Measurements from ENCODE around the gene DIAPH3.
"Not testable (repeated sequence)": the region's sequence is repeated elsewhere in the genome, so short reads cannot be mapped to it uniquely, and the experiment has no call there.

Gene DIAPH3

DNA sequence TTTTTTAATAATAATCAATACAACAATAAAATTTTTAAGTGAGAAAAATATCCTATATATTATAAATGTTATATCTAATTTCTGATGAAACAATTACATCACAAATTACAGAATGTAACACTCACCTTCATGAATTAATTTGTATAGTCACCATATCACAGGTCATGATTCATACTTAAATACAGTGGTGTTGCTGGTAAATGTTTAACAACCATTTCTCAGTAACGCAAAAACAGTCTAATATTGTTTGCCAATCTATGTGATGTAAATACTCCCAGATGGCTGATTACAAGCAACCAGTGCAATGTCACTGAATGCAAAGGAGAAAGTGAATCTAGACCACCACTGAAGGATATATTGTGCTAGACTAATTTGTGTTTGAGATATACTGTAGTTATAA lies 97.5 kb downstream of the DIAPH3 start:
- H3K36me3 ChIP-seq (ENCODE audit: insufficient read depth, low read length) = no peaks in the 10 kb centered on the region
- H2AFZ ChIP-seq (ENCODE audit: low read depth, low read length) = no peak overlapping the region
- no peaks in the 10 kb centered on the region for H3K27me3 ChIP-seq (ENCODE audit: insufficient read depth, low read length)
- no peak overlapping the region for H3K4me3 ChIP-seq (ENCODE audit: low read length)
- peaks cover 2% of the 10 kb centered on the region for H3K9me3 ChIP-seq (ENCODE audit: low read length)
- H3K4me1 ChIP-seq (ENCODE audit: insufficient read depth, low read length) = no peaks in the 10 kb centered on the region

DNA sequence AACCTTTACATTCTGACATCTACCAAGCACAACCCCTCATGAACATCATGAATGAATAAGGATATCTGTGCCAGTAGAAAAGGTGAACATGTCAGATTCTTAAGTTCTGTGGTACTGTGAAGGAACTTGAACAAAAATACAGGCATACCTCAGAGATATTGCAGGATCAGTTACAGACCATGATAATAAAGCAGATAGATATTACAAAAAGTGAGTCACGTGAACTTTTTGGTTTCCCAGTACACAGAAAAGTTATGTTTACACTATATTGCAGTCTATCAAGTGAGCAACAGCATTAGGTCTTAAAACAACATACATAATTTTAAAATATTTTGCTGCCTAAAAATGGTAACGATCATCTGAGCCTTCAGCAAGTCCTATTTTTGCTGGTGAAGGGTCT lies 101.2 kb downstream of the DIAPH3 start:
- no peaks in the 10 kb centered on the region for H3K4me1 ChIP-seq (ENCODE audit: insufficient read depth, low read length)
- H3K4me3 ChIP-seq (ENCODE audit: low read length) = no peak overlapping the region
- no peak overlapping the region for H2AFZ ChIP-seq (ENCODE audit: low read depth, low read length)
- peaks cover 6% of the 10 kb centered on the region for H3K9me3 ChIP-seq (ENCODE audit: low read length)
- no peaks in the 10 kb centered on the region for H3K27me3 ChIP-seq (ENCODE audit: insufficient read depth, low read length)
- no peaks in the 10 kb centered on the region for H3K36me3 ChIP-seq (ENCODE audit: insufficient read depth, low read length)

DNA sequence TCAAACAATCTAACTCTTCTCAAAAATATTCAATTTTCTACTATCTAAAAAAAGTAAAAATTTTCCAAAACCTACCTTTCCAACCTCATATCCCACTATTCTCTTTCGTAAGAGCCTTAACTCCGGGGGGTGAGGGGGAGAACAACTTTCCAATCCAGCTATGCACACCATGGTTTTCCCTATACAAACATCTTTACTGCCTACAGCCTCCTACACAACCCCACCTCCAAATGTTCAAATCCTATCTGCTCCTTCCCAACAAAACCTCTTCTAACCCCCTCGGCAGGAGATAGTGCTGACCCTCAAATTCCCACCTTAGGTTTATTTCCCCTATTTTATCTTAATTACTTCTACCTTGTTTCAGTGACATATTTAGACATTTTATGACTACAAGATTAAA lies 102.0 kb downstream of the DIAPH3 start:
- H3K9me3 ChIP-seq (ENCODE audit: low read length) = peaks cover 8% of the 10 kb centered on the region
- no peaks in the 10 kb centered on the region for H3K36me3 ChIP-seq (ENCODE audit: insufficient read depth, low read length)
- H3K4me3 ChIP-seq (ENCODE audit: low read length) = no peak overlapping the region
- no peak overlapping the region for H2AFZ ChIP-seq (ENCODE audit: low read depth, low read length)
- no peaks in the 10 kb centered on the region for H3K4me1 ChIP-seq (ENCODE audit: insufficient read depth, low read length)
- H3K27me3 ChIP-seq (ENCODE audit: insufficient read depth, low read length) = no peaks in the 10 kb centered on the region

DNA sequence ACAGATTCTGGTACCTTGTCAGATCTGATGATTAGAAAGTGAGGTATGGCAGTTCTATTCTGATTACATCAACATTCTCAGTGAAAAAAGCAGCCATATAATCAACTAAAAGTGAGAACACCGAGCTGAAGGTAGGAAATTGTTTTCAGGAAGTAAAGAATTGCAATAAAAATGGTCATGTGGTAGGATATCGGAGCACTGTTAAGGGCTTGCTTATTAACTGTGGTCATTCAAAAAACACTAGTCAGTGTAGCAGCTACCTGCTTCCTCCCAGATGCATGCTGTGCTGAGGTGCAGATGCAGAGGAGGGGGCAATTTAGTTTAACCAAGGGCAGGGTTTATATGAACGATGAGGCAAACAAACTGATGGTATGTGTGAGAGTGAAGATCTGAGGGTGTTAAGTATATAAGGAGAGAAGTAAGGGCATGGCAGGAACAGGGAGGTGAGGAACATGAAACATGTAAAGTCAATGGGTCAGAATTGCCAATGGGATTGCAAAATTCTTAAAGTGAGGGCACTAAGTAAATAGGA lies 111.9 kb downstream of the DIAPH3 start:
- Histone ChIP-seq H3K36me3 (ENCODE audit: insufficient read depth, low read length) (no peaks in the 10 kb centered on the region), H3K4me1 (ENCODE audit: insufficient read depth, low read length) (no peaks in the 10 kb centered on the region), H2AFZ (ENCODE audit: low read depth, low read length) (no peak overlapping the region), H3K27me3 (ENCODE audit: insufficient read depth, low read length) (no peaks in the 10 kb centered on the region), H3K4me3 (ENCODE audit: low read length) (no peak overlapping the region), H3K9me3 (ENCODE audit: low read length) (no peaks in the 10 kb centered on the region)

DNA sequence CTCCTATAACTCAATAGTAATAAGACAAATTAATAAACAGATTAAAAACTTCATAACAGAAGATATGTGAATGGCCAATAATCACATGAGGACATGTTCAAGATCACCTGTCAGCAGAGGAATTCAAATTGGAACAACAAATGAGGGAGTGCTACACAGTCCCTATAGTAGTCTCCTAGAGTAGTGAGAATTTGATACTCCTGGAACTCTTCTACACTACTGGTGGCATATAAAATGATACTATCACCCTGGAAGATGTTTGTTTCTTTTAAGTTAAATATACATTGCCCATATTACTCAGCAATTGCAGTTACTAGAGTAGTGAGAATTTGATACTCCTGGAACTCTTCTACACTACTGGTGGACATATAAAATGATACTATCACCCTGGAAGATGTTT lies 115.4 kb downstream of the DIAPH3 start:
- H3K27me3 ChIP-seq (ENCODE audit: insufficient read depth, low read length); H3K4me1 ChIP-seq (ENCODE audit: insufficient read depth, low read length); H2AFZ ChIP-seq (ENCODE audit: low read depth, low read length); H3K4me3 ChIP-seq (ENCODE audit: low read length); H3K9me3 ChIP-seq (ENCODE audit: low read length); H3K36me3 ChIP-seq (ENCODE audit: insufficient read depth, low read length): not testable (repeated sequence)

DNA sequence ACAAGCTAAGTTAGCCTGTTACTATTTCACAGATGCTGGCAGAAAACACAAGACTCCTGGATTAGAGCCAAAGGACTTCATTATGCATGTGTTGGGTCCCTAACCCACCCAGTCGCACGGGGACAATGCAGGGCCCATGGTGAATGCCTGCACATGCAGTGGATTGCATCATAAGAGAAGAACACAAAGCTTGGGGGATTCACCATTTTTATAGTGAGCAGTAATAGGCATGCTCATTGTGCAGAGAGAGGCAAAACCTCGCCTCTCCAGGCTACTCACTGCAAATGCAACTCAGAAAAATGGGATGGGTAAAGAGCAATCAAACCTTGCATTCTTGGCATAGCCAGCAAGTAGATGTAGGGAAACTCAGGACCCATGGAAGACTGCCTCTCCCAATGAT lies 115.8 kb downstream of the DIAPH3 start:
- Histone ChIP-seq H3K36me3 (ENCODE audit: insufficient read depth, low read length) (no peaks in the 10 kb centered on the region), H3K4me1 (ENCODE audit: insufficient read depth, low read length) (no peaks in the 10 kb centered on the region), H3K4me3 (ENCODE audit: low read length) (no peak overlapping the region), H3K9me3 (ENCODE audit: low read length) (no peaks in the 10 kb centered on the region), H2AFZ (ENCODE audit: low read depth, low read length) (no peak overlapping the region), H3K27me3 (ENCODE audit: insufficient read depth, low read length) (no peaks in the 10 kb centered on the region)

DNA sequence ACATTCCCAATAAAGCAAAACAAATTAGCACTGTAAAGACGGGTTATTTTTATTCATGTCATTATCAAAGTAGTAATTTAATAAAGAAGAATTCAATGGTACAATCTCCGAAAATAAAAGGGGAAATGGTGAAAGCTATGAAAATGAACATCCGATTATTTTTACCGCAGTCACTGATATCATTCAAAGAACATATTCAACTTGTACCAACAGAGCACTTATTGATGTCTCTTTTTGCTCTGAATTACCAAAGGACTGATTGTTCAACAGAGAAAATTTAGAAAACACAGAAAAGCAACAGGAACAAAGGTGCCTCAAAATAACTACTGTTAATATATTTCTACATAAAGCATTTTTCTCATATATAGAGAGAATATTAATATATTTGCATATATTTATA lies 119.4 kb downstream of the DIAPH3 start:
- no peaks in the 10 kb centered on the region for H3K4me1 ChIP-seq (ENCODE audit: insufficient read depth, low read length)
- H2AFZ ChIP-seq (ENCODE audit: low read depth, low read length) = no peak overlapping the region
- H3K4me3 ChIP-seq (ENCODE audit: low read length) = no peak overlapping the region
- H3K27me3 ChIP-seq (ENCODE audit: insufficient read depth, low read length) = no peaks in the 10 kb centered on the region
- H3K36me3 ChIP-seq (ENCODE audit: insufficient read depth, low read length) = peaks cover 2% of the 10 kb centered on the region
- no peaks in the 10 kb centered on the region for H3K9me3 ChIP-seq (ENCODE audit: low read length)

DNA sequence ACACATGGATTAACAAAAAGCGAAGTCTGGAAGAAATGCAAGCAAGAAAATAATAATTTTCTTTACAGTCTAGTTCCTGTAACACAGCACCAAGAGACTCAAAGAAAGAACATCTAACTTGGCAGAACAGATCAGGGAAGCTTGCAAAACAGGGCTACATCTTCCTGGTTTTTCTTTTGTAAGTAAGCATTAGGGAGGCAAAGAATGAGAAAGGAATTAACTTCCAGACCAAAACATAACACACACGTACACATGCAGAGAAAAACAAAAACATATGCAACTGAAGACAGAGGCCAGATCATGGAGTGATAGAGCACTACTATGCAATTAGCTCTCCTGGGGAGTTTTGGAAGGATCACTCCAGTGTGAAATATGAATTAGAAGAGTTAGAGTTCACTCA lies 120.5 kb downstream of the DIAPH3 start:
- peaks cover 2% of the 10 kb centered on the region for H3K36me3 ChIP-seq (ENCODE audit: insufficient read depth, low read length)
- H3K9me3 ChIP-seq (ENCODE audit: low read length) = no peaks in the 10 kb centered on the region
- no peak overlapping the region for H2AFZ ChIP-seq (ENCODE audit: low read depth, low read length)
- no peaks in the 10 kb centered on the region for H3K4me1 ChIP-seq (ENCODE audit: insufficient read depth, low read length)
- no peaks in the 10 kb centered on the region for H3K27me3 ChIP-seq (ENCODE audit: insufficient read depth, low read length)
- H3K4me3 ChIP-seq (ENCODE audit: low read length) = no peak overlapping the region

DNA sequence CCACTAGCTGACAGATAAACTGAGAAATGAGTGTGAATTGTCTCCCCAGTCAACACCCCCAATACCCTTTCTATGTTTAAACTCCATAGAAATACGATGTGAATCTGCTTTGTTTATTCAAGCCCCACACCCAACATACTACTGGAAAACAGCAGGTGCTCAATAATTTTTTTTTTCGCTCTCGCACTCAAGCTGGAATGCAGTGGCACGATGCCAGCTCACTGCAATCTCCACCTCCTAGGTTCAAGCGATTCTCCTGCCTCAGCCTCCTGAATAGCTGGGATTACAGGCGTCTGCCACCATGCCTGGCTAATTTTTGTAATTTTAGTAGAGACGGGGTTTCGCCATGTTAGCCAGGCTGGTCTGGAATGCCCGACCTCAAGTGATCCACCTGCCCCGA lies 123.1 kb downstream of the DIAPH3 start:
- not testable (repeated sequence) for H3K4me1 ChIP-seq (ENCODE audit: insufficient read depth, low read length); H3K27me3 ChIP-seq (ENCODE audit: insufficient read depth, low read length); H3K9me3 ChIP-seq (ENCODE audit: low read length); H3K4me3 ChIP-seq (ENCODE audit: low read length); H3K36me3 ChIP-seq (ENCODE audit: insufficient read depth, low read length); H2AFZ ChIP-seq (ENCODE audit: low read depth, low read length)

DNA sequence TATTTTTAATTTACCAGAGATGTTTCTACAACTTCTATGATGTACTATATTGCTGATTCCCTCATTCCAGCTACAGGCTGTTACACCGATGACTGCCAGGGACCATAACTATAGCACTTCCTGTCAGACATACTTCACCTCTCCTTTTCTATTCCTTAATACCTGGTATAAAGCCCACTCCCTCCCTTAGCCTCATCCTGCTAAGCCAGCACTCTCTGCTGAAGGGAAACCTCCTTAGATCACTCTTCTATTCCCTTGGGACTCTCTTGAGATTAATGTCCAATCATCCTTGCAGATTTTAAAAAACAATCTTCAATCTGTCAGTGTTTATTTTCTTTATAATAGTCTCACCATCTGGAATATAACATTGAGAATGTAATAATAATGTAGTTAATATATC lies 127.9 kb downstream of the DIAPH3 start:
- no peaks in the 10 kb centered on the region for H3K36me3 ChIP-seq (ENCODE audit: insufficient read depth, low read length)
- H2AFZ ChIP-seq (ENCODE audit: low read depth, low read length) = no peak overlapping the region

DNA sequence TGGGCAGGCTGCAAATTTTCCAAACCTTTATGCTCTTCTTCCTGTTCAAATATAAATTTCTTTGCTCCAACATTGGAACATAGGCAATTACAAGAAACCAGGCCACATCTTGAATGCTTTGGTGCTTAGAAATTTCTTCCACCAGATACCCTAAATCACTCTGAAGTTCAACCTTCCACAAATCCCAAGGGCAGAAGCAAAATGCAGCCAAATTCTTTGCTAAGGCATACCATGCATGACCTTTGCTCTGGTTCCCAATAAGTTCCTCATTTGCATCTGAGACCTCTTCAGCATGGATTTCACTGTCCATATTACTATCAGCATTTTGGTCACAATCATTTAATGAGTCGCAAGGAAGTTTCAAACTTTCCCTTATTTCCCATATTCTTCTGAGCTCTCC lies 130.9 kb downstream of the DIAPH3 start:
- Histone ChIP-seq H3K4me1 (ENCODE audit: insufficient read depth, low read length) (no peaks in the 10 kb centered on the region), H3K4me3 (ENCODE audit: low read length) (no peak overlapping the region), H2AFZ (ENCODE audit: low read depth, low read length) (no peak overlapping the region), H3K27me3 (ENCODE audit: insufficient read depth, low read length) (no peaks in the 10 kb centered on the region), H3K36me3 (ENCODE audit: insufficient read depth, low read length) (no peaks in the 10 kb centered on the region), H3K9me3 (ENCODE audit: low read length) (no peaks in the 10 kb centered on the region)

More for the DNA sequence above, 127.9 kb downstream of the DIAPH3 start:
- Histone ChIP-seq H3K27me3 (ENCODE audit: insufficient read depth, low read length) (no peaks in the 10 kb centered on the region), H3K4me3 (ENCODE audit: low read length) (no peak overlapping the region), H3K9me3 (ENCODE audit: low read length) (no peaks in the 10 kb centered on the region), H3K4me1 (ENCODE audit: insufficient read depth, low read length) (no peaks in the 10 kb centered on the region)

DNA sequence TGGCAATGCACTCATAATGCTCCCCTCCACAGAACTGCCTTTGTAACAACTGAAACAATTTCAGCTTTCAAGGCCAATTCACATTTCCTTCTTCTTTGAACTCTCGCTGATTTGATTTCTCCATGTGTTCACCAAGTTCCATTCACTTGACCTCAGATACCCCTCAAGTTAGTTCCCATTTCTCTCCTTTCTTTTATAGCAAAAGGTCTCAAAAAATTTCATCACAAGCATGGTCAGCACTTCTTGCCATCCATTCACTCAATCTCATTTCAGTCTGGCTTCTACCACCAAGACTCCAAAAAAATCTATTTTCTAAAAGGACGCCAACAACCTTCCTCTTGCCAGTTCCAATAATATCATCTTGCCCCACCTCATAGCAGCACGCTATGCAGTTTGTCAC lies 135.7 kb downstream of the DIAPH3 start:
- H3K4me1 ChIP-seq (ENCODE audit: insufficient read depth, low read length) = peaks cover 3% of the 10 kb centered on the region
- peaks cover 3% of the 10 kb centered on the region for H3K9me3 ChIP-seq (ENCODE audit: low read length)
- H3K27me3 ChIP-seq (ENCODE audit: insufficient read depth, low read length) = no peaks in the 10 kb centered on the region
- no peaks in the 10 kb centered on the region for H3K36me3 ChIP-seq (ENCODE audit: insufficient read depth, low read length)
- no peak overlapping the region for H3K4me3 ChIP-seq (ENCODE audit: low read length)
- H2AFZ ChIP-seq (ENCODE audit: low read depth, low read length) = no peak overlapping the region

DNA sequence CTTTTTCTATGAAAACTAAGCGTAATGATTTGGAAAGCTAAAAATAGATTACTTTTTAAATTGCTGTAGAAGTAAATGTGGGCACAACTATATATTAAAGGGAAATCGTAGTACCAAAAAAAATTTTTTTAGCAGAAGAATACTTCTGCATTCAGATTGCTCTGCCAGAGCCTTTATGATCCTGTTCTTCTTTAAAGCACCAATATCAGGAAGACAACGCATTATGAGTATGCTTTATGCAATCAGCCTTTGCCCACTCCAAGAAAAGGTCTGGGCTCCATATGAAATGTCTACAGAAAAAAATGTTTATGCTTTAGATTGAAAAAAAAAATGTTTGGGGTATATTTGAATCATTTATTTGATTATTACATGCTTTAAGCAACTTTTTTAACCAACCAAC lies 137.4 kb downstream of the DIAPH3 start:
- no peak overlapping the region for H2AFZ ChIP-seq (ENCODE audit: low read depth, low read length)
- no peaks in the 10 kb centered on the region for H3K36me3 ChIP-seq (ENCODE audit: insufficient read depth, low read length)
- no peaks in the 10 kb centered on the region for H3K27me3 ChIP-seq (ENCODE audit: insufficient read depth, low read length)
- no peak overlapping the region for H3K4me3 ChIP-seq (ENCODE audit: low read length)
- peaks cover 3% of the 10 kb centered on the region for H3K9me3 ChIP-seq (ENCODE audit: low read length)
- H3K4me1 ChIP-seq (ENCODE audit: insufficient read depth, low read length) = peaks cover 3% of the 10 kb centered on the region

DNA sequence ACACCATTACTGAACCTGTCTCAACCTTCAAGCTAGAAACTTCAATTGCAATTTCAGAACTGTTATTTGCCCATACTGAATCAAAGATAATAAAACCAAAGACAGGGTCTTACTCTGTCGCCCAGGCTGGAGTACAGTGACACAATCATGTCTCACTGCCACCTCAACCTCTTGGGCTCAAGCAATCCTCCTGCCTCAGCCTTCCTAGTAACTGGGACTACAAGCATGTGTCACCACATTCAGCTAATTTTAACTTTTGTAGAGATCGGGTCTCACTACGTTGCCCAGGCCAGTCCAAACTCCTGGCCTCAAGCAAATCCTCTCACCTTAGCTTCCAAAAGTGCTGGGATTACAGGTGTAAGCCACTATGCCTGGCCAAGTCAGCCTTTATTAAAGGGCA lies 143.4 kb downstream of the DIAPH3 start:
- H3K4me3 ChIP-seq (ENCODE audit: low read length) = no peak overlapping the region
- no peaks in the 10 kb centered on the region for H3K36me3 ChIP-seq (ENCODE audit: insufficient read depth, low read length)
- no peak overlapping the region for H2AFZ ChIP-seq (ENCODE audit: low read depth, low read length)
- H3K27me3 ChIP-seq (ENCODE audit: insufficient read depth, low read length) = no peaks in the 10 kb centered on the region
- H3K9me3 ChIP-seq (ENCODE audit: low read length) = peaks cover 3% of the 10 kb centered on the region
- H3K4me1 ChIP-seq (ENCODE audit: insufficient read depth, low read length) = peaks cover 2% of the 10 kb centered on the region
